Stimulated activated memory B cell treated with anti-CD40 and anti-IgM and Interleukin-4, amounts not matched to agents 10 μg/mL and 1 μg/mL and 100 μg/mL, for 72 hours (primary cell): ENCODE measurements around the gene CA10.

Source experiments
- ATAC-seq: fragments of 150-1000 bp; cut with Tn5 transposase; 2 replicates; pipeline ENCODE4 v1.10.0; 2021
- H3K27ac Mint-ChIP-seq: one replicate; pipeline ENCODE4 v1.8.0; 2022; ENCODE audit warnings: mild to moderate bottlenecking, mixed read lengths
- H3K27me3 Mint-ChIP-seq: one replicate; pipeline ENCODE4 v1.8.0; 2022; ENCODE audit warnings: mixed read lengths
- H3K36me3 Mint-ChIP-seq: one replicate; pipeline ENCODE4 v1.8.0; 2022; ENCODE audit warnings: mixed read lengths
- H3K4me1 Mint-ChIP-seq: one replicate; pipeline ENCODE4 v1.8.0; 2022; ENCODE audit warnings: mixed read lengths
- H3K4me3 Mint-ChIP-seq: one replicate; pipeline ENCODE4 v1.8.0; 2022; ENCODE audit warnings: mild to moderate bottlenecking, moderate library complexity, mixed read lengths
- H3K9me3 Mint-ChIP-seq: one replicate; pipeline ENCODE4 v1.8.0; 2022; ENCODE audit warnings: mixed read lengths

CA10 gene

DNA sequence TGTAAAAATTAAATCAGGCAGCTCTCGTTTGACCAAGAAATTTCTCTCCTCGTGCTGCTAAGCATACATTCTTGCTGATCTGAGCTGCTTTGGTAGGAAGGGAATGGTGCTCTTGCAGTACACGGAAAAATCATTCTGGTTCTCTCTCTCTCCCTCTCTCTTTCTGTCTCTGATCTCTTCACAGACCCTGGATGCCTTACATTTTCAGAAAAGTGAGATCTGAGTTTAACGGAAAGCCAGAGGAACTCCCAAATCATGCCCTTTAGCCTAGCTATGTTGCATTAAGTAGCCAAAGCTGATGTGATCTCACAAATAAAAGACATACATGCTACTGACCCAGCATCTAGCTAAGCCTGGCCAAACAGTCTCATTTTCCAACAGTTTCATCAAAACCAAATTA lies 4.0 kb downstream of the CA10 start:
- ATAC-seq: no peak
- Mint-ChIP-seq H3K27ac (no peak overlapping the region), H3K4me1 (no peaks in the 10 kb centered on the region), H3K27me3 (peaks cover 36% of the 10 kb centered on the region), H3K4me3 (no peak overlapping the region), H3K9me3 (peaks cover 10% of the 10 kb centered on the region), H3K36me3 (no peaks in the 10 kb centered on the region)

- Mint-ChIP-seq H3K4me3 (no peak overlapping the region), H3K9me3 (peaks cover 10% of the 10 kb centered on the region), H3K27ac (no peak overlapping the region), H3K27me3 (peaks cover 5% of the 10 kb centered on the region), H3K36me3 (no peaks in the 10 kb centered on the region), H3K4me1 (no peaks in the 10 kb centered on the region)
- no peak for ATAC-seq
Measured at GRCh38 chr17:52150935-52151334, 7.6 kb downstream of the CA10 start.

DNA sequence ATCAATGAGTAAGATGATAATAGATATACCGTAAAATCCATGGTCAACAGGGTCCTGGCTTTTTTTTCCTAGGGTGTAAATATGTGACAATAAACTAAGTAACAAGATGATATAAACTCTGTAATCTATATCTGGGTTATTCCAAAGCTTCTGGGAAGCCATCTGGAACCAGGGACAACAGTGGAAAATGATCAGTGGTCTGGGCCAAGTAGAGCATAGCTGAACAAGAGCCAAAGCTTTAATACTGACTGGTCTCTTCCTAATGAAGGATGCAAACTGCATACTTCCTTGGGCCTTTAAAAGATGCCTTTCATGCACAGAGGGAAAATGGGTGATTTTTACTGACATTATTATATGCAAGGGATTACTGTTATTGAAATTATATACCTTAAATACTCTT lies 8.9 kb downstream of the CA10 start:
- peaks cover 10% of the 10 kb centered on the region for H3K9me3 Mint-ChIP-seq
- H3K27ac Mint-ChIP-seq: no peak overlapping the region
- H3K27me3 Mint-ChIP-seq: no peaks in the 10 kb centered on the region
- ATAC-seq: no peak
- no peak overlapping the region for H3K4me3 Mint-ChIP-seq
- no peaks in the 10 kb centered on the region for H3K4me1 Mint-ChIP-seq
- no peaks in the 10 kb centered on the region for H3K36me3 Mint-ChIP-seq

- H3K27me3 Mint-ChIP-seq: no peaks in the 10 kb centered on the region
- H3K9me3 Mint-ChIP-seq: peaks cover 10% of the 10 kb centered on the region
- H3K4me1 Mint-ChIP-seq: no peaks in the 10 kb centered on the region
- H3K27ac Mint-ChIP-seq: no peak overlapping the region
- no peak overlapping the region for H3K4me3 Mint-ChIP-seq
- H3K36me3 Mint-ChIP-seq: no peaks in the 10 kb centered on the region
- ATAC-seq: no peak
Measured at GRCh38 chr17:52148969-52149351, 9.6 kb downstream of the CA10 start.

DNA sequence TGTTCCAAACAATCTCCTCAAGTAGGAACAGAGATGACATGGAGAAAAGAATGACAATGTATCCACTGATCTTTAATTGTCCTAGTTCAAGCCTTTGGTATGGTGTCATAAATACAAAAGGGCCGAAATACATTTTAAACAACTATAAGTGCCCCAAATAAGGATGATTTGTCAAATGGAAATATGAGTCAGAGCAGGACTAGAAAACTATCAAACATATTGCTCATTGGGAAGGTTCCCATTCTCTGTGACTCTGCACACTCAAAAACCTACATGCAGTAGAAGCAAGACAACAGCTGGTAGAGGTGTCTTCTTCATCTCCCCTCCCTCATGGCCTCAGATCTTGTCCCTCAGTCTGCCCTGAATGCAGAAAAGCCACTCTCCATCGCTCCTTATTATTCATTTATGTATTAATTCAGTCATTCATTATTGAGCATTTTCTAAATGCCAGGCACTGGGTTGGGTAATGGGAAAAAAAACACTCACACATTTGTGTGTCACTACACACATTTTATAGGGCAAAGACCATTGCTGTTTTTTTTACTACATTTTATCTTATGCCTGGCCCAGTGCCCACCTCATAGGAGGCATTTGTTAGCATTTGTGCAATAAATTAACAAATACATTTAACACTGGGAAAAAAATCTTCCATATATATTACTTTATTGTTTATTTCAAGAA lies 10.1 kb downstream of the CA10 start:
- no peak overlapping the region for H3K27ac Mint-ChIP-seq
- H3K36me3 Mint-ChIP-seq: no peaks in the 10 kb centered on the region
- H3K27me3 Mint-ChIP-seq: no peaks in the 10 kb centered on the region
- H3K9me3 Mint-ChIP-seq: peaks cover 10% of the 10 kb centered on the region
- H3K4me3 Mint-ChIP-seq: no peak overlapping the region
- no peak for ATAC-seq
- no peaks in the 10 kb centered on the region for H3K4me1 Mint-ChIP-seq

GRCh38 chr17:52147872-52148271 lies 10.6 kb downstream of the CA10 start:
- H3K27ac Mint-ChIP-seq: no peak overlapping the region
- no peak overlapping the region for H3K4me3 Mint-ChIP-seq
- no peaks in the 10 kb centered on the region for H3K27me3 Mint-ChIP-seq
- no peaks in the 10 kb centered on the region for H3K4me1 Mint-ChIP-seq
- H3K9me3 Mint-ChIP-seq: peaks cover 10% of the 10 kb centered on the region
- no peak for ATAC-seq
- H3K36me3 Mint-ChIP-seq: no peaks in the 10 kb centered on the region

DNA sequence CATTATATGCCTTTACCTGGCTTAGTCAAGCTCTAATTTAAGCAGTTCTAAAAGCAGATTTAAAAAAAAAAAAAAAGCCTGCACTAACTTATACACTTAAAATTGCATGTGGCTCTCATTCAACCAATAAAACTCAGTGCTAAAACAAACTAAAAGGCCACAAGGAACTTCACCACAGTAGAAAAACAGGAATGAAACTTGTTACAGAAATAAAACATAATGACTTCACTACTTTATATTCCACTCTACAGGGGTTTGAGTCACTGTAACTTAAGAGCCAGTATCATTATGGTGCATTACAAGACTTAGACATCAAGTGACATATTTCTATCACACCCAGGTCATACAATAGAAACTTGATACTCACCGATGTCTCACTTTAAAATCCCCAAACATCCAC lies 11.1 kb downstream of the CA10 start:
- no peak overlapping the region for H3K27ac Mint-ChIP-seq
- H3K4me1 Mint-ChIP-seq: no peaks in the 10 kb centered on the region
- H3K4me3 Mint-ChIP-seq: no peak overlapping the region
- ATAC-seq: no peak
- H3K36me3 Mint-ChIP-seq: no peaks in the 10 kb centered on the region
- H3K9me3 Mint-ChIP-seq: peaks cover 10% of the 10 kb centered on the region
- no peaks in the 10 kb centered on the region for H3K27me3 Mint-ChIP-seq

- Mint-ChIP-seq H3K27ac (no peak overlapping the region), H3K9me3 (peaks cover 4% of the 10 kb centered on the region), H3K36me3 (no peaks in the 10 kb centered on the region), H3K4me1 (no peaks in the 10 kb centered on the region), H3K4me3 (no peak overlapping the region), H3K27me3 (no peaks in the 10 kb centered on the region)
- ATAC-seq: no peak
Measured at GRCh38 chr17:52145476-52145875, 13.0 kb downstream of the CA10 start.

- no peaks in the 10 kb centered on the region for H3K4me1 Mint-ChIP-seq
- no peaks in the 10 kb centered on the region for H3K9me3 Mint-ChIP-seq
- ATAC-seq: no peak
- H3K27ac Mint-ChIP-seq: no peak overlapping the region
- H3K4me3 Mint-ChIP-seq: no peak overlapping the region
- H3K36me3 Mint-ChIP-seq: no peaks in the 10 kb centered on the region
- H3K27me3 Mint-ChIP-seq: no peaks in the 10 kb centered on the region
Measured at GRCh38 chr17:52143542-52143941, 15.0 kb downstream of the CA10 start.

GRCh38 chr17:52140601-52141000 lies 17.9 kb downstream of the CA10 start:
- ATAC-seq: no peak
- Mint-ChIP-seq H3K36me3 (no peaks in the 10 kb centered on the region), H3K4me3 (no peak overlapping the region), H3K27me3 (no peaks in the 10 kb centered on the region), H3K4me1 (no peaks in the 10 kb centered on the region), H3K27ac (no peak overlapping the region), H3K9me3 (no peaks in the 10 kb centered on the region)

GRCh38 chr17:52138752-52139151 lies 19.8 kb downstream of the CA10 start:
- Mint-ChIP-seq H3K9me3 (peaks cover 5% of the 10 kb centered on the region), H3K36me3 (no peaks in the 10 kb centered on the region), H3K27me3 (no peaks in the 10 kb centered on the region), H3K27ac (no peak overlapping the region), H3K4me1 (no peaks in the 10 kb centered on the region), H3K4me3 (no peak overlapping the region)
- ATAC-seq: no peak

- no peak overlapping the region for H3K4me3 Mint-ChIP-seq
Measured at GRCh38 chr17:52138350-52138749, 20.2 kb downstream of the CA10 start.

GRCh38 chr17:52136166-52136565 lies 22.3 kb downstream of the CA10 start:
- Mint-ChIP-seq H3K4me1 (no peaks in the 10 kb centered on the region), H3K9me3 (peaks cover 5% of the 10 kb centered on the region), H3K27ac (no peak overlapping the region), H3K36me3 (no peaks in the 10 kb centered on the region), H3K4me3 (no peak overlapping the region), H3K27me3 (no peaks in the 10 kb centered on the region)
- ATAC-seq: no peak

More at GRCh38 chr17:52138350-52138749, 20.2 kb downstream of the CA10 start:
- Mint-ChIP-seq H3K4me1 (no peaks in the 10 kb centered on the region), H3K27ac (no peak overlapping the region), H3K9me3 (peaks cover 5% of the 10 kb centered on the region), H3K27me3 (no peaks in the 10 kb centered on the region), H3K36me3 (no peaks in the 10 kb centered on the region)
- ATAC-seq: no peak

DNA sequence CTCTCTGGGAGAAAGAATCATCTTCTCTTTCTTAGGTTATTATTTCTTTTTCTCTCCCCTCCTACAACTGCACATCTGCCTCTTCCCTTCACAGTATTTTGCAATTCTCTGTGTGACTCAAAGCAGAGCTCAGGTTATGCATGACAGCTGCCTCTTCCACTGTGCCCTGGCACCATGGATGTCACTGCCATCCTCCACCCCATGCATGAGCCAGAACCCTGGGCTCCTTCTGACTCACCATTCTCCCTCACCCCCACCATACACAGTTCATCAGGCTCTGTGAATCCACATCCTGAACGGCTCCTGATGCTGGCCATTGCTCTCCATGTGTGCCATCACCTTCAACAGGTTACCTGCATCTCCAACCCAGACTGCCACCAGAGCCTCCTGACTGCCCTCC lies 23.9 kb downstream of the CA10 start:
- peaks cover 5% of the 10 kb centered on the region for H3K9me3 Mint-ChIP-seq
- no peak for ATAC-seq
- H3K4me1 Mint-ChIP-seq: no peaks in the 10 kb centered on the region
- no peak overlapping the region for H3K27ac Mint-ChIP-seq
- no peaks in the 10 kb centered on the region for H3K36me3 Mint-ChIP-seq
- H3K4me3 Mint-ChIP-seq: no peak overlapping the region
- H3K27me3 Mint-ChIP-seq: no peaks in the 10 kb centered on the region

- Mint-ChIP-seq H3K36me3 (no peaks in the 10 kb centered on the region), H3K4me3 (no peak overlapping the region), H3K4me1 (no peaks in the 10 kb centered on the region), H3K27ac (no peak overlapping the region), H3K27me3 (no peaks in the 10 kb centered on the region), H3K9me3 (peaks cover 4% of the 10 kb centered on the region)
- ATAC-seq: no peak
Measured at GRCh38 chr17:52128721-52129120, 29.8 kb downstream of the CA10 start.

- Mint-ChIP-seq H3K27ac (no peak overlapping the region), H3K9me3 (peaks cover 10% of the 10 kb centered on the region), H3K27me3 (no peaks in the 10 kb centered on the region)
Measured at GRCh38 chr17:52124993-52125392, 33.5 kb downstream of the CA10 start.

DNA sequence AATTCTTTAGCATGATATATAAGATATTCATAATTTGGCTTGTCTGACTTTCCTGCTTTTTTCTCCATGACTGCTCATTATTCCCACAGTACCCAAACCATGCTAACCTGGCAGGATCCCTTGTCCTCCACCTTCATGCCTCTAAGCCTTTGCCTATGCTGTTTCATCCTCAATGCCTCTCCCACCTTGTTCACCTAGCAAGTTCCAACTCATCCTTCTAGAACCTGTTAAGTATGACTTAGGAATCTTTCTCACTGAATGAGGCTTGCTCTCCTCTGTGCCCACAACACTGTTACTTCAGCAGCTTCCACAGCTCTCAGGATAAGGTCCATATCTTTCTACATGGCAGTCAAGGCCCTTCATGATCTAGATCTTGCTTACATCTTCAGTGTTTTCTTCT lies 34.0 kb downstream of the CA10 start:
- Mint-ChIP-seq H3K9me3 (peaks cover 10% of the 10 kb centered on the region), H3K36me3 (no peaks in the 10 kb centered on the region), H3K27ac (no peak overlapping the region), H3K4me1 (no peaks in the 10 kb centered on the region), H3K4me3 (no peak overlapping the region), H3K27me3 (no peaks in the 10 kb centered on the region)
- no peak for ATAC-seq

More at GRCh38 chr17:52124993-52125392, 33.5 kb downstream of the CA10 start:
- H3K36me3 Mint-ChIP-seq: no peaks in the 10 kb centered on the region
- no peaks in the 10 kb centered on the region for H3K4me1 Mint-ChIP-seq
- ATAC-seq: no peak
- H3K4me3 Mint-ChIP-seq: no peak overlapping the region
